Loucy (cell line): Measurements from ENCODE around the gene ELL2.

Experiments used
- H2AFZ ChIP-seq: fragments of 200-600 bp; sonication (generic); 2 replicates; pipeline ENCODE4 v1.6.0; 2016; ENCODE audit warnings: antibody characterized with exemption, mild to moderate bottlenecking, low read length, moderate library complexity
- H3F3A ChIP-seq: fragments of 200-600 bp; 2 replicates; pipeline ENCODE4 v1.6.0; 2016; ENCODE audit warnings: antibody characterized with exemption, low read depth, mild to moderate bottlenecking
- H3K27me3 ChIP-seq: fragments of 200-600 bp; sonication (generic); 2 replicates; pipeline ENCODE4 v1.6.1; 2014; ENCODE audit warnings: low read length, mild to moderate bottlenecking; ENCODE audit not compliant: insufficient read depth, poor library complexity, severe bottlenecking
- H3K36me3 ChIP-seq: fragments of 200-600 bp; sonication (generic); 2 replicates; pipeline ENCODE4 v1.6.1; 2016; ENCODE audit warnings: low read length; ENCODE audit not compliant: insufficient read depth
- H3K4me1 ChIP-seq: fragments of 200-600 bp; sonication (generic); 2 replicates; pipeline ENCODE4 v1.5.1; 2014; ENCODE audit warnings: low read length, mild to moderate bottlenecking; ENCODE audit not compliant: insufficient read depth, poor library complexity, severe bottlenecking
- H3K4me2 ChIP-seq: fragments of 200-600 bp; sonication (generic); 2 replicates; pipeline ENCODE4 v1.6.0; 2014; ENCODE audit warnings: antibody characterized with exemption, low read length, low read depth, mild to moderate bottlenecking; ENCODE audit not compliant: poor library complexity, severe bottlenecking
- H3K4me3 ChIP-seq: fragments of 200-600 bp; sonication (generic); 2 replicates; pipeline ENCODE4 v1.5.1; 2014; ENCODE audit warnings: low read length, mild to moderate bottlenecking, mixed read lengths; ENCODE audit not compliant: poor library complexity, severe bottlenecking
- H3K79me2 ChIP-seq: fragments of 200-600 bp; sonication (generic); 2 replicates; pipeline ENCODE4 v1.6.1; 2014; ENCODE audit warnings: low read length; ENCODE audit not compliant: insufficient read depth
- H3K9ac ChIP-seq: fragments of 200-600 bp; sonication (generic); 2 replicates; pipeline ENCODE4 v1.6.0; 2014; ENCODE audit warnings: mild to moderate bottlenecking, low read depth, low read length, moderate library complexity; ENCODE audit not compliant: poor library complexity, severe bottlenecking
- H3K9me2 ChIP-seq: fragments of 200-600 bp; sonication (generic); replicated peaks from 2 replicates; pipeline ENCODE4 v1.6.1; 2016; ENCODE audit warnings: low read depth, low read length, mixed read lengths
- H3K9me3 ChIP-seq: fragments of 200-600 bp; sonication (generic); 2 replicates; pipeline ENCODE4 v1.6.1; 2014; ENCODE audit warnings: mild to moderate bottlenecking, antibody characterized with exemption, low read length, low read depth; ENCODE audit not compliant: insufficient read depth
- H4K20me1 ChIP-seq: fragments of 200-600 bp; sonication (generic); 2 replicates; pipeline ENCODE4 v1.6.0; 2014; ENCODE audit warnings: antibody characterized with exemption, low read length, mild to moderate bottlenecking; ENCODE audit not compliant: insufficient read depth, poor library complexity, severe bottlenecking
- CTCF ChIP-seq: fragments of 200-600 bp; sonication (generic); conservative IDR thresholded peaks from 2 replicates; pipeline ENCODE4 v1.5.1; 2014; ENCODE audit warnings: mild to moderate bottlenecking, antibody characterized with exemption, low read length
- EZH2phosphoT487 ChIP-seq: fragments of 200-600 bp; IDR thresholded peaks from 2 replicates; pipeline ENCODE4 v1.6.1; 2018; ENCODE audit warnings: antibody characterized with exemption, mild to moderate bottlenecking, moderate library complexity, borderline replicate concordance

The ELL2 gene

GRCh38 chr5:95850391-95850894 lies 111.2 kb downstream of the ELL2 start:
- Histone ChIP-seq H3K9me2 (no peaks in the 10 kb centered on the region), H3K4me1 (peaks cover 6% of the 10 kb centered on the region), H3F3A (no peaks in the 10 kb centered on the region), H3K9me3 (no peaks in the 10 kb centered on the region), H3K9ac (no peak overlapping the region), H3K79me2 (no peaks in the 10 kb centered on the region), H3K4me3 (no peak overlapping the region), H3K4me2 (no peak overlapping the region), H4K20me1 (no peaks in the 10 kb centered on the region), H2AFZ (no peak overlapping the region), H3K36me3 (no peaks in the 10 kb centered on the region), H3K27me3 (no peaks in the 10 kb centered on the region)
- TF ChIP-seq CTCF: no peak
- no peak for TF ChIP-seq EZH2phosphoT487

DNA sequence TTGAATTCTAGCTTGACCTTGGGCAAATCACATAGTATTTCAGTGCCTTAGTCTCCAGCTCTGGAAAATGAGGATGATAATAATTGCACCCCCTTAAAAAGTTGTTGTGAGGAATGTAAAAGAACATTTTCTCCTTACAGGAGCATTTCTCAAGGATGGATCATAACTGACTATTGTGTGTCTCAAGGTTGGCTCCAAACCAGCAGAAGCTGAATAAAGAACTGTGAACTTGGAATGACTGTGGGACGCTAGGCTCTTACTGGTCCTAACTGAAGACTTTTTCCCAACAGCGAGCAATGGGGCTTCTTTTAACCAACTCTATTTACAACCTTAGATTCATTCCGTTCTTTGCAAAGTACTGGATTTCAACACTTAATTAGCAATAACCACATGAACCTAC lies 113.0 kb downstream of the ELL2 start:
- Histone ChIP-seq H3K79me2 (no peaks in the 10 kb centered on the region), H3F3A (no peaks in the 10 kb centered on the region), H2AFZ (no peak overlapping the region), H3K4me3 (no peak overlapping the region), H3K9me2 (no peaks in the 10 kb centered on the region), H3K36me3 (no peaks in the 10 kb centered on the region), H3K4me1 (peaks cover 21% of the 10 kb centered on the region), H4K20me1 (no peaks in the 10 kb centered on the region), H3K9me3 (no peaks in the 10 kb centered on the region), H3K27me3 (no peaks in the 10 kb centered on the region), H3K9ac (no peak overlapping the region), H3K4me2 (no peak overlapping the region)
- no peak for TF ChIP-seq EZH2phosphoT487
- TF ChIP-seq CTCF: no peak

GRCh38 chr5:95847261-95847592 lies 114.4 kb downstream of the ELL2 start:
- Histone ChIP-seq H3K4me2 (no peak overlapping the region), H3K4me1 (peaks cover 34% of the 10 kb centered on the region), H3K9me3 (no peaks in the 10 kb centered on the region), H3K79me2 (no peaks in the 10 kb centered on the region), H3K4me3 (no peak overlapping the region), H3K36me3 (no peaks in the 10 kb centered on the region), H3K27me3 (no peaks in the 10 kb centered on the region), H3F3A (no peaks in the 10 kb centered on the region), H3K9ac (no peak overlapping the region), H2AFZ (no peak overlapping the region), H4K20me1 (no peaks in the 10 kb centered on the region), H3K9me2 (no peaks in the 10 kb centered on the region)
- no peak for TF ChIP-seq CTCF
- TF ChIP-seq EZH2phosphoT487: no peak
